K562 (cell line): ENCODE measurements around the gene ANK3. TPM values are rescaled to one million over a fixed set of nuclear protein-coding genes. Genes with fewer than 3 reads are reported as not detected.

Source experiments
- BHLHE40 ChIP-seq: IDR thresholded peaks from 2 replicates; pipeline ENCODE4 v1.6.1; 2011; ENCODE audit warnings: low read length, improper control_type of control experiment
- CHD7 ChIP-seq: fragments of 200-600 bp; sonication (generic); IDR thresholded peaks from one replicate; pipeline ENCODE4 v1.6.1; 2012; ENCODE audit warnings: mild to moderate bottlenecking, low read depth, low read length, inconsistent platforms
- CREB3L1 ChIP-seq: fragments of 450-650 bp; IDR thresholded peaks from 2 replicates; pipeline ENCODE4 v1.6.1; 2014; ENCODE audit warnings: low read depth, mild to moderate bottlenecking, moderate library complexity, borderline replicate concordance
- ETV6 ChIP-seq, 3 experiments: fragments of 150-350 bp in 1 of 3; sonication (generic) in 1 of 3; formaldehyde crosslinking in 1 of 3; IDR thresholded peaks; 2 replicates each; pipeline versions ENCODE4 v1.6.1 to v1.8.0; 2014 to 2022; ENCODE audit warnings: borderline replicate concordance in 2 of 3, low read depth in 2 of 3, antibody characterized with exemption in 1 of 3, low read length in 1 of 3, mild to moderate bottlenecking in 1 of 3, missing genetic modification reagents in 1 of 3
- FOXP4 ChIP-seq: sonication (generic); formaldehyde crosslinking; IDR thresholded peaks from 2 replicates; pipeline ENCODE4 v1.8.0; 2022; ENCODE audit warnings: mild to moderate bottlenecking, missing genetic modification reagents, borderline replicate concordance
- HEY1 ChIP-seq: fragments of 250-450 bp; sonication (Bioruptor Pico); IDR thresholded peaks from 2 replicates; pipeline ENCODE4 v1.5.0; 2020; ENCODE audit warnings: mild to moderate bottlenecking, moderate library complexity, borderline replicate concordance
- RFX5 ChIP-seq: IDR thresholded peaks from 2 replicates; pipeline ENCODE4 v1.6.1; 2011; ENCODE audit warnings: low read depth, mild to moderate bottlenecking, improper control_type of control experiment, low read length
- SRF ChIP-seq, 2 experiments: fragments of 250-450, 450-650 bp in 1 of 2; sonication (Bioruptor Pico) in 1 of 2; sonication (generic) in 1 of 2; formaldehyde crosslinking; IDR thresholded peaks; 2 replicates each; pipeline versions ENCODE4 v1.5.0 to v1.5.1; 2020 to 2022; ENCODE audit warnings: mild to moderate bottlenecking in 1 of 2, missing genetic modification reagents in 1 of 2
- STAT5A ChIP-seq: IDR thresholded peaks from 2 replicates; pipeline ENCODE4 v1.6.1; 2012; ENCODE audit warnings: low read length, inconsistent platforms, borderline replicate concordance
- TOE1 ChIP-seq, 2 experiments: fragments of 450-650 bp in 1 of 2; sonication (generic) in 1 of 2; formaldehyde crosslinking in 1 of 2; IDR thresholded peaks; 2 replicates each; pipeline versions ENCODE4 v1.7.1 to v1.8.0; 2016 to 2022; ENCODE audit warnings: borderline replicate concordance in 2 of 2, mild to moderate bottlenecking in 2 of 2, antibody characterized with exemption in 1 of 2, inconsistent platforms in 1 of 2, low read depth in 1 of 2, missing genetic modification reagents in 1 of 2, moderate library complexity in 1 of 2
- ZNF12 ChIP-seq: sonication (generic); formaldehyde crosslinking; IDR thresholded peaks from 2 replicates; pipeline ENCODE4 v1.4.0; 2020; ENCODE audit warnings: mild to moderate bottlenecking, missing genetic modification reagents
- polyA plus RNA-seq, 8 experiments: library from polyadenylated mRNA; depleted of rRNA in 4 of 8; stranded (reverse) in 5 of 8; unstranded in 3 of 8; fragments of >200 nt; fragmentation: Nextera tagmentation in 2 of 8; fragmentation: Illumina TruSeq in 1 of 8; extraction: Ambion mirVana in 2 of 8; extraction: Trizol in 1 of 8; gene quantifications; 2 replicates each; pipeline versions ENCODE4 v1.2.1 to v1.2.3, GENCODE V29; 2011 to 2014; ENCODE audit warnings: inconsistent platforms in 1 of 8, missing spikeins in 1 of 8
- total RNA-seq, 7 experiments: library from RNA; depleted of rRNA in 6 of 7; stranded (reverse); fragments of >200 nt in 6 of 7; fragmentation: Illumina TruSeq in 2 of 7; extraction: Trizol in 2 of 7; gene quantifications; 2 replicates each; pipeline versions ENCODE4 v1.2.1 to v1.2.3, GENCODE V29; 2011 to 2021; ENCODE audit warnings: low replicate concordance in 1 of 7

Gene ANK3
- total and polyA plus RNA-seq, 9 of the 15 experiments (the other 6 are each of a cell fraction or from before 2014, with no cell fraction given): 10.0 to 32.3 (median 17.9) TPM

- no peak for TF ChIP-seq FOXP4 (CRISPR knock-in tag)
- peak; percentile 69 for TF ChIP-seq TOE1 (IDR thresholded peaks at IDR 0.05; ENCODE audit: borderline replicate concordance)
- TF ChIP-seq TOE1 (CRISPR knock-in tag; IDR thresholded peaks at IDR 0.05; ENCODE audit: borderline replicate concordance, low read depth): no peak
- 0 out of 2 replicates have a peak, but pooled peaks have one; percentile 26 for TF ChIP-seq CREB3L1
- peak; percentile 96; the same call in 1 of the 2 replicates for TF ChIP-seq HEY1 (CRISPR knock-in tag)
- peak; percentile 95 for TF ChIP-seq STAT5A
- TF ChIP-seq CHD7: no peak
- TF ChIP-seq BHLHE40: peak; percentile 84
- TF ChIP-seq RFX5: no peak
- TF ChIP-seq ETV6 (IDR thresholded peaks at IDR 0.05; ENCODE audit: borderline replicate concordance in 1 of 2, low read depth in 2 of 2, low read length in 1 of 2): no peak; a peak in 1 of 4 replicates
- no peak for TF ChIP-seq ETV6 (CRISPR knock-in tag; IDR thresholded peaks at IDR 0.05; ENCODE audit: borderline replicate concordance)
- no peak for TF ChIP-seq ZNF12 (CRISPR knock-in tag)
- no peak for TF ChIP-seq SRF (CRISPR knock-in tag; IDR thresholded peaks at IDR 0.05)
These were observed 127.0 kb downstream of the ANK3 start (continued) for GRCh38 chr10:60262647-60263126.
